ENCODE data around the gene CLIC5.

- TF ChIP-seq CTCF (IDR thresholded peaks at IDR 0.05) (no peak), POLR2AphosphoS5 (IDR thresholded peaks at IDR 0.05; ENCODE audit: low read depth, low read length) (no peak), REST (IDR thresholded peaks at IDR 0.05; ENCODE audit: insufficient read depth in 1 of 2, low read depth in 2 of 2, low read length in 1 of 2) (no peak), SIN3A (IDR thresholded peaks at IDR 0.05; ENCODE audit: borderline replicate concordance, insufficient read depth, low read depth, low read length) (no peak), TCF7L2 (IDR thresholded peaks at IDR 0.05; ENCODE audit: low read depth, low read length) (no peak)
These were observed 6.7 kb upstream of the CLIC5 start for GRCh38 chr6:46022106-46022948.

Data from Panc1 (cell line).